ENCODE results near the gene PRDM11.

The PRDM11 gene

DNA sequence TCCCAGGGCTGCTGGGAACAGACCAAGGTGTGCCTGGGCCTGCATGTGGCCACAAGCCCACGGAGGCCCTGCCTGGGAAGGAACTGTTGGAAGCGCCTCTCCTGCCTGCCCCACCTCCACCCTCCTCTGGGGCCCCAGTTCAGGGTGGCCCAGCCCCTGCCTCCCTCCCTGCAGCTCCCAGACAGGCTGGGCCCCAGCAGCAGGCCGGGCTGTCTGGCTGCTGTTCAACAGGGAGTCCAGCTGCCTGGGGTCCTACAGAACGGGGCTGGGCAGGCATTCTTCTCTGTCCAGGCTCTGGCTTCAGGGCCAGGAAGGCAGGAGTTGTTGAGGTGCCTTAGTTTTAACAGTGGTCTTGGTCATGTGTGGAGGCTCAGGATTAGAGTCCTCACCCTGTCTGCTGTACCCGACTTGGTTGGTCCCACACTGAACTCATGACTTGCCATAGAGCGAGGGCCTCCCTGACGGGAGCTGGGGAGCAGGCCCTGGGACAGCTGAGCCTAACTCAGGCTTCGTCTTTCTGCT lies 11.8 kb downstream of the PRDM11 start:
- DNase-seq (ENCODE audit: low spot score) = no peak

- no peak for DNase-seq (ENCODE audit: low spot score)
Observed at GRCh38 chr11:45158891-45159605, 12.6 kb downstream of the PRDM11 start.

- no peak for DNase-seq (ENCODE audit: low spot score)
Observed at GRCh38 chr11:45159781-45160365, 13.4 kb downstream of the PRDM11 start.

- no peak for DNase-seq (ENCODE audit: low spot score)
Observed at GRCh38 chr11:45161252-45162063, 15.0 kb downstream of the PRDM11 start.

- no peak for DNase-seq (ENCODE audit: low spot score)
Observed at GRCh38 chr11:45162064-45162375, 15.6 kb downstream of the PRDM11 start.

DNA sequence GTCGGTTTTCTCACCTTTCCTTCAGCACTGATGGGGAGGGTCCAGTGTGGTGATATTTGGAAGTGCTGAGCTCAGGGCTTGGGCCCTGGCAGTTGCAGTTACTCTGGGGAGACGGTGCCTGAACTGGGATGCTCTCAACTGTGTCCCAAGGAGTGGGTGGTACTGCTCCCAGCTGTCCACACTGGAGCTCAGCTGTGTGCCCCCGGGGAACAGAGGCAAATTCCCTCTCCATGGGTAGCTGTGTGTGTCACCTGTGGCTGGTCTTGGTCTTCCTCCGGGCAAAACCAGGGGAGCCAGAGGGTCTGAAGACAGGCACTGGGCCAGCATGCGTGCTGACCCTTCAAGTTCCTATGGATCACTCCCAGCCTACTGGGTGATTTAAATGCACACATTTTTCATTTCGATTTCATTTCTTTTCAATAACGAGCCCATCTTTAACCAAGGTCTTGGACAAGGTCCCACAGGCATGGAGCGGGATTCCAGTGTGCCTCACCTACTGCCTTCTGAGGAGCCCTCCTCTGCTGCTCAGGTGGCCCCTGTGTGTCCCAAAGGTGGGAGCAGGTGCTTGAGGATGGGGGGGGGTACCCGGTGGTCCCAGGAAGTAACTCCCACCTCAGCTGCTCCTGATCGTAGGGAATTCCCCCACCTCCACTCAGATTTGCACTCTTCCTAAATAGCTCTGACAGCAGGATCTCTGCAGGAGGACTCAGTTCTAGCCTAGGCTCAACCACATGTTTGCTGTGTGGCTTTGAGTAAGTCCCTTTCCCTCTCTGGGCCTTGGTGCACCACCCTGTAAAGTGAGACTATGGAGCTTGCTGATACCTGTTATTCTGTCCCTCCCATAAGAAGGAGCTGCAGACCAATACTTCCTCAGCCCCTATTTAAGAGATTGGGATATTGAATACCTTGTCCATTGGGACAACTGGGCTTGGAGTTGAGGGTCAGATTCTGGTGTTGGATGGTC lies 16.8 kb downstream of the PRDM11 start:
- DNase-seq (ENCODE audit: low spot score) = no peak

- no peak for DNase-seq (ENCODE audit: low spot score)
Observed at GRCh38 chr11:45163956-45164575, 17.6 kb downstream of the PRDM11 start.

GRCh38 chr11:45165386-45165785 lies 18.9 kb downstream of the PRDM11 start:
- no peak for DNase-seq (ENCODE audit: low spot score)

GRCh38 chr11:45165806-45166603 lies 19.6 kb downstream of the PRDM11 start:
- no peak for DNase-seq (ENCODE audit: low spot score)

- no peak for DNase-seq (ENCODE audit: low spot score)
Observed at GRCh38 chr11:45166604-45166897, 20.1 kb downstream of the PRDM11 start.

DNA sequence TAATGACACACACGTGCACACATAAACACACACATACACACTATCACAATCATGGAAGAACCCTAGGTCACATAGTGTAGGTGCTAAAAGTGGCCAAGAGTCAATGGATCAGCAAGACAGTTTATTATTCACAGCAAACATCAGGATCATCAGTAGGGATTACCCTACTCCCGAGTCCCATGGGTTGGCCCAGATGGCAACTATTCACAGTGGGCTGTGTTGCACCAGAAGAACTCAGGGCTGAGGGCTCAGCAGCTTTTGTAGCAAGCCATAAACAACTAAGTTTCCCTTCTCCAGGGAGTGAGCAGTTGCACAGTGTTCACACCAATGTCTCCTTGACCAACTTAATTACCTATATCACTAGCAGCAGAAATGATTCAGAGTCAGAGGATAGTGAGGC lies 20.8 kb downstream of the PRDM11 start:
- DNase-seq (ENCODE audit: low spot score) = no peak

GRCh38 chr11:45168366-45169130 lies 22.1 kb downstream of the PRDM11 start:
- DNase-seq (ENCODE audit: low spot score) = no peak

DNA sequence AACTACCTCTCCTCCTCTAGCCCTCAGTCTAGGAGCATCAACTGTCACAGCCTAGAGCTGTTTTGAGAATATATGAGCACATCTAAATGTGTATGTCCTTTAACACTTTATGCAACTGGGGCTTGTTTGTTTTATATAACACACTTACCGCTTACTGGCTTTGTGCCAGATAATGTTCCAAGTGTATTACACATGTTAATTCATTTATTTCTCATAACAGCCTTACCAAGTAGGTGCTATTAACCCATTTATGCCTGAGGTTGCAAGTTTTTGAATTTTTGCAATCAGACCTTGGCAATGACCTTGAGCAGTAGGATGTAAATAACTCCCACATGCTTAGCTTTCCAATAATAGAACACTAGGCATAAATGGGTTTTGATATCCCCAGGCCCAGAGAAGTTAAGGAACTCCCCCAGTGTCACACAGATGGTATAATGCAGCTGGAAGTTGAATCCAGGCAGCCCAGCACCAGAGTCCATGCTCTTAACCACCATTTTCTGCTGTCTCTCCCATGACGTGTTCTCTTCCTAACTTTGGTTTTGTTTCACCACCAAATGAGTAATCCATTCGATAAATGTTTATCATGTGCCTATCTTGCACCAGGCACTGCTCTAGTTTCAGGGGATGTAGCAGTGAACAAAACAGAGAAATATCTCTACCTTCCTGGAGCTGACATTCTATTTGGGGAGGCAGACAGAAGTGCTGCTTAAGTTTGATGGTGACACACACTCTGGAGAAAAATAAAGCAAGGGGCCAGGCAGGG lies 23.1 kb downstream of the PRDM11 start:
- no peak for DNase-seq (ENCODE audit: low spot score)

DNA sequence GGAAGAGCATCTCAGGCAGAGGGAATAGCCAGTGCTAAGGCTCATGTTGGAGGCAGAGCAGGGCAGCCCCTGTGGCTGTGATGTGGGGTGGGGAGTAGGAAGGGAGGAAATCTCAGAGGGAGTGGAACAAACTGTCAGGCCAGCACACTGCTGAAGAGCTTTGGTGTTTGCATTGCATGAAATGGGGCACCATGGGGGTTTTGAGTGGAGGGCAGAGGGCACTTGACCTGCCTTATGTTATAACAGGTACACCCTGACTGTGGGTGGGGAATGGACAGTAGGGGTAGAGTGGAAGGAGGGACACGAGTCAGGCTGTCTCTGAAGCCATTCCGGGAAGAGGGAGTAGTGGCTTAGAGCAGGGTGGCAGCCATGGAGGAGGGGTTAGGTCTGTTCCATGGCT lies 24.0 kb downstream of the PRDM11 start:
- DNase-seq (ENCODE audit: low spot score) = no peak

GRCh38 chr11:45171550-45171949 lies 25.1 kb downstream of the PRDM11 start:
- DNase-seq (ENCODE audit: low spot score) = no peak

GRCh38 chr11:45173064-45173463 lies 26.6 kb downstream of the PRDM11 start:
- DNase-seq (ENCODE audit: low spot score) = peak; percentile 83

GRCh38 chr11:45174168-45174835 lies 27.9 kb downstream of the PRDM11 start:
- DNase-seq (ENCODE audit: low spot score) = no peak

DNA sequence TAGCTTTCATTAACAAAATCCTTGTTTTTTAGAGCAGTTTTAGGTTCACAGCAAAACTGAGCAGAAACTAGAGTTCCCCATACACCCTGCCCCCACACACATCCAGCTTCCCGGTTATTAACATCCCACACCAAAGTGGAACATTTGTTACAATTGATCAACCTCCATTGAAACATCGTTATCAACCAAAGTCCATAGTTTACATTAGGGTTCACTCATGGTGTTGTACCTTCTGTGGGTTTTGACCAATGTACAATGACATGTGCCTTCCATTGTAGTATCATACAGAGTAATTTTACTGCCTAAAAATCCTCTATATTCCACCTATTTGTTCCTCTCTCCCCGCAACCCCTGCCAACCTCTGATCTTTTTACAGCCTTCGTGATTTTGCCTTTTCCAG lies 28.5 kb downstream of the PRDM11 start:
- DNase-seq (ENCODE audit: low spot score) = no peak

GRCh38 chr11:45176996-45177395 lies 30.6 kb downstream of the PRDM11 start:
- no peak for DNase-seq (ENCODE audit: low spot score)

Measured in SW480 (cell line).